SH-SY5Y (cell line): ENCODE measurements around the gene FOXA3.

Experiments
- GATA2 ChIP-seq: IDR thresholded peaks from 2 replicates; pipeline ENCODE4 v1.6.1; 2011; ENCODE audit warnings: mild to moderate bottlenecking, low read depth, low read length
- GATA3 ChIP-seq: IDR thresholded peaks from 2 replicates; pipeline ENCODE4 v1.6.1; 2011; ENCODE audit warnings: low read depth, mild to moderate bottlenecking, low read length, moderate library complexity

GRCh38 chr19:45889210-45889885 lies 25.2 kb downstream of the FOXA3 start:
- TF ChIP-seq GATA3 (no peak), GATA2 (no peak)
